DOHH2 (cell line): ENCODE results near the gene HMG20A.

Experiments used
- EZH2phosphoT487 ChIP-seq: fragments of 200-600 bp; sonication (generic); IDR thresholded peaks from 2 replicates; pipeline ENCODE4 v1.6.1; 2017; ENCODE audit warnings: borderline replicate concordance, mild to moderate bottlenecking, antibody characterized with exemption, low read length, moderate library complexity, mixed read lengths
- TF ChIP-seq, protein P1 (sequence below): fragments of 200-600 bp; sonication (generic); IDR thresholded peaks from one replicate; pipeline ENCODE4 v1.5.1; 2014; ENCODE audit warnings: antibody characterized with exemption, mild to moderate bottlenecking, low read depth, low read length; ENCODE audit not compliant: poor library complexity, severe bottlenecking

DNA sequence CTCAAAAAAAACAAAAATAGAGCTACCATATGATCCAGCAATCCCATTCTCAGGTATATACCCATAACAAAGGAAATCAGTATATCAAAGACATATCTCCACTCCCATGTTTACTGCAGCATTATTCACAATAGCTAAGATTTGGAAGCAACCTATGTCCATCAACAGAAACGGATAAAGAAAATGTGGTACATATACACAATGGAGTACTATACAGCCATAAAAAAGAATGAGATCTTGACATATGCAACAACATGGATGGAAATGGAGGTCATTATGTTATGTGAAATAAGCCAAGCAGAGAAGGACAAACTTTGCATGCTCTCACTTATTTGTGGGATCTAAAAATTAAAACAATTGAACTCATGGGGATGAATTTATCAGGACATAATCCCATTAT is 20.4 kb upstream of the HMG20A start:
- TF ChIP-seq, protein P1, sequence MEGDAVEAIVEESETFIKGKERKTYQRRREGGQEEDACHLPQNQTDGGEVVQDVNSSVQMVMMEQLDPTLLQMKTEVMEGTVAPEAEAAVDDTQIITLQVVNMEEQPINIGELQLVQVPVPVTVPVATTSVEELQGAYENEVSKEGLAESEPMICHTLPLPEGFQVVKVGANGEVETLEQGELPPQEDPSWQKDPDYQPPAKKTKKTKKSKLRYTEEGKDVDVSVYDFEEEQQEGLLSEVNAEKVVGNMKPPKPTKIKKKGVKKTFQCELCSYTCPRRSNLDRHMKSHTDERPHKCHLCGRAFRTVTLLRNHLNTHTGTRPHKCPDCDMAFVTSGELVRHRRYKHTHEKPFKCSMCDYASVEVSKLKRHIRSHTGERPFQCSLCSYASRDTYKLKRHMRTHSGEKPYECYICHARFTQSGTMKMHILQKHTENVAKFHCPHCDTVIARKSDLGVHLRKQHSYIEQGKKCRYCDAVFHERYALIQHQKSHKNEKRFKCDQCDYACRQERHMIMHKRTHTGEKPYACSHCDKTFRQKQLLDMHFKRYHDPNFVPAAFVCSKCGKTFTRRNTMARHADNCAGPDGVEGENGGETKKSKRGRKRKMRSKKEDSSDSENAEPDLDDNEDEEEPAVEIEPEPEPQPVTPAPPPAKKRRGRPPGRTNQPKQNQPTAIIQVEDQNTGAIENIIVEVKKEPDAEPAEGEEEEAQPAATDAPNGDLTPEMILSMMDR, result no peak
- TF ChIP-seq EZH2phosphoT487, result no peak
